22Rv1 (cell line): ENCODE results near the gene DYNLT5.

Experiments used
- ZFX ChIP-seq: fragments of 450-650 bp; IDR thresholded peaks from 2 replicates; pipeline ENCODE4 v1.6.1; 2017; ENCODE audit warnings: antibody characterized with exemption, borderline replicate concordance
- TF ChIP-seq, protein P1 (sequence below): fragments of 450-650 bp; IDR thresholded peaks from 2 replicates; pipeline ENCODE4 v1.5.1; 2017; ENCODE audit warnings: mild to moderate bottlenecking

DNA sequence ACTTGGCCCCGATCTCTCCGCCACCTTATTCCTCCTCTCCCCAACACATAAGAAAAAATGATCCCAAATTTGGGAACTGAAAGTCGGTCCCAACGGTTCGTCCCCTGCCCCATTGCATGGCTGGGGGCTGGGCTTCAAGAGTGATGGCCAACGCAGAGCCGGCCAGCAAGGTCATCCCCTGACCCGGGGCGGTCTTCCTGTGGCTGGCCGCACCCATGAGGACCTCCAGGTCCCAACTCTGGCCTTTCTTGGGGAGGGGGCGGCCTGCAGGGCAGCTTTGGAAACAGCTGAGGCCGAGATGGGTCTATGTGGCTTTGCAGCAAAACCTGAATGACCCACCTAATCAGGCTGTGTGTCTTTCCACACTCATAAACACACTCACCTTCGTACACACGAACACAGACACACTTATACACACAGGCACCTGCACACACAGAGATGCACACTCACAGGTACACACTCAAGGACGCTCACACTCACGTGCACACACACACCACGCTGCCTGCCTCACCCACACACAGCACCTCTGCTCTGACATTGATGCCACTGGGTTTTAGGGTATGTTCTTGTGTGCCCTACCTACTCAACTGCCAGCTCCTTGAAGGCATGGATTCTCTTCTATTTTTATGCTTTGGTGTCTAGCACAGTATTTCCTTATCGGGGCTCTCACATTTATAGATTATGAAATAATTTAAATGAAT lies 562 bp downstream of the DYNLT5 start:
- TF ChIP-seq, protein P1, sequence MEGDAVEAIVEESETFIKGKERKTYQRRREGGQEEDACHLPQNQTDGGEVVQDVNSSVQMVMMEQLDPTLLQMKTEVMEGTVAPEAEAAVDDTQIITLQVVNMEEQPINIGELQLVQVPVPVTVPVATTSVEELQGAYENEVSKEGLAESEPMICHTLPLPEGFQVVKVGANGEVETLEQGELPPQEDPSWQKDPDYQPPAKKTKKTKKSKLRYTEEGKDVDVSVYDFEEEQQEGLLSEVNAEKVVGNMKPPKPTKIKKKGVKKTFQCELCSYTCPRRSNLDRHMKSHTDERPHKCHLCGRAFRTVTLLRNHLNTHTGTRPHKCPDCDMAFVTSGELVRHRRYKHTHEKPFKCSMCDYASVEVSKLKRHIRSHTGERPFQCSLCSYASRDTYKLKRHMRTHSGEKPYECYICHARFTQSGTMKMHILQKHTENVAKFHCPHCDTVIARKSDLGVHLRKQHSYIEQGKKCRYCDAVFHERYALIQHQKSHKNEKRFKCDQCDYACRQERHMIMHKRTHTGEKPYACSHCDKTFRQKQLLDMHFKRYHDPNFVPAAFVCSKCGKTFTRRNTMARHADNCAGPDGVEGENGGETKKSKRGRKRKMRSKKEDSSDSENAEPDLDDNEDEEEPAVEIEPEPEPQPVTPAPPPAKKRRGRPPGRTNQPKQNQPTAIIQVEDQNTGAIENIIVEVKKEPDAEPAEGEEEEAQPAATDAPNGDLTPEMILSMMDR = no peak
- no peak for TF ChIP-seq ZFX
